CD4-positive, alpha-beta memory T cell (primary cell): Measurements from ENCODE around the gene RTP1. TPM values are rescaled to one million over a fixed set of nuclear protein-coding genes. Genes with fewer than 3 reads are reported as not detected.

Experiments used
- CTCF ChIA-PET: fragments of 350-600 bp; sonication (Branson Sonifier 250); formaldehyde crosslinking; loops from one replicate; lab custom pipeline; 2021; ENCODE audit warnings: inconsistent platforms; ENCODE audit not compliant: partially characterized antibody; lab: Charles Lee
- POLR2A ChIA-PET: fragments of 350-600 bp; sonication (Branson Sonifier 250); formaldehyde crosslinking; loops from one replicate; lab custom pipeline; 2021; ENCODE audit not compliant: partially characterized antibody; lab: Charles Lee
- DNase-seq, 5 donors: peaks; one replicate each; pipeline versions ENCODE4 v3.0.0 to v3.0.0-alpha.2; 2020 to 2022; ENCODE audit warnings: mixed read lengths in 1 of 5
- H3K27ac ChIP-seq: one replicate; pipeline ENCODE4 v1.7.0; 2013; ENCODE audit warnings: low read depth, low read length
- H3K27me3 ChIP-seq: 2 replicates; pipeline ENCODE4 v1.7.0; 2013; ENCODE audit warnings: mild to moderate bottlenecking, low read length, moderate library complexity; ENCODE audit not compliant: insufficient read depth
- H3K36me3 ChIP-seq: 2 replicates; pipeline ENCODE4 v1.7.0; 2013; ENCODE audit warnings: mild to moderate bottlenecking, low read length, moderate library complexity; ENCODE audit not compliant: insufficient read depth
- H3K4me1 ChIP-seq: 2 replicates; pipeline ENCODE4 v1.7.0; 2013; ENCODE audit warnings: mild to moderate bottlenecking, low read length, moderate library complexity; ENCODE audit not compliant: insufficient read depth
- H3K4me3 ChIP-seq, 2 donors: one replicate each; pipeline ENCODE4 v1.7.0; 2013; ENCODE audit warnings: low read length in 2 of 2, mild to moderate bottlenecking in 1 of 2
- H3K9me3 ChIP-seq, 2 donors: one replicate each; pipeline ENCODE4 v1.7.0; 2013; ENCODE audit warnings: low read length in 2 of 2, control low read depth in 1 of 2; ENCODE audit not compliant: control insufficient read depth in 1 of 2
- H3K27ac Mint-ChIP-seq, 7 donors: one replicate each; pipeline ENCODE4 v1.8.0; 2020 to 2021; ENCODE audit warnings: mixed read lengths in 7 of 7, mild to moderate bottlenecking in 6 of 7, inconsistent platforms in 3 of 7, moderate library complexity in 3 of 7
- H3K27me3 Mint-ChIP-seq, 2 donors: one replicate each; pipeline ENCODE4 v1.8.0; 2020 to 2021; ENCODE audit warnings: mixed read lengths in 2 of 2
- H3K36me3 Mint-ChIP-seq, 2 donors: one replicate each; pipeline ENCODE4 v1.8.0; 2020 to 2021; ENCODE audit warnings: mixed read lengths in 2 of 2, inconsistent platforms in 1 of 2, mild to moderate bottlenecking in 1 of 2
- H3K4me1 Mint-ChIP-seq, 4 donors: one replicate each; pipeline ENCODE4 v1.8.0; 2020 to 2021; ENCODE audit warnings: mixed read lengths in 4 of 4, mild to moderate bottlenecking in 1 of 4
- H3K4me3 Mint-ChIP-seq, 8 donors: one replicate each; pipeline ENCODE4 v1.8.0; 2020 to 2021; ENCODE audit warnings: mixed read lengths in 8 of 8, mild to moderate bottlenecking in 7 of 8, moderate library complexity in 6 of 8, inconsistent platforms in 3 of 8
- H3K9me3 Mint-ChIP-seq, 8 donors: one replicate each; pipeline ENCODE4 v1.8.0; 2020 to 2021; ENCODE audit warnings: mixed read lengths in 8 of 8, mild to moderate bottlenecking in 5 of 8, inconsistent platforms in 3 of 8, moderate library complexity in 1 of 8
- intact Hi-C: fragments of 100-400 bp; cut with micrococcal nuclease; formaldehyde crosslinking; loops from one replicate; pipeline ENCODE4 v1.15.1; 2023
- polyA plus RNA-seq, 2 donors: library from polyadenylated mRNA; unstranded; fragments of 300-500 nt; fragmentation: Illumina TruSeq; gene quantifications; one replicate each; pipeline ENCODE4 v1.2.3, GENCODE V29; 2021
- total RNA-seq, 2 experiments: library from RNA; stranded (reverse); gene quantifications; one replicate each; pipeline ENCODE4 v1.2.3, GENCODE V29; 2021

The RTP1 gene
- total and polyA plus RNA-seq, 4 experiments from 2014 or later = not detected

GRCh38 chr3:187183210-187183862 is 13.9 kb upstream of the RTP1 start:
- Histone ChIP-seq H3K4me1 (no peaks in the 10 kb centered on the region), H3K27ac (no peak overlapping the region), H3K36me3 (no peaks in the 10 kb centered on the region), H3K4me3 (no peak overlapping the region), H3K27me3 (no peaks in the 10 kb centered on the region), H3K9me3 (no peaks in the 10 kb centered on the region)
- H3K36me3 Mint-ChIP-seq = no peaks in the 10 kb centered on the region
- H3K27ac Mint-ChIP-seq = no peak overlapping the region
- peaks cover 4 to 14% of the 10 kb centered on the region in 2 donors for H3K27me3 Mint-ChIP-seq
- H3K4me3 Mint-ChIP-seq = no peak overlapping the region
- peaks cover 0 to 5% (median 0%) of the 10 kb centered on the region in 8 donors for H3K9me3 Mint-ChIP-seq
- intact Hi-C loops = no loop called here
- no peak for DNase-seq
- POLR2A ChIA-PET = no interaction called here
- no peaks in the 10 kb centered on the region for H3K4me1 Mint-ChIP-seq
- CTCF ChIA-PET = no interaction called here

GRCh38 chr3:187183903-187184302 is 13.4 kb upstream of the RTP1 start:
- no peaks in the 10 kb centered on the region for H3K27me3 ChIP-seq
- H3K4me3 ChIP-seq = no peak overlapping the region
- no peak for DNase-seq
- intact Hi-C loops = no loop called here
- ChIA-PET CTCF (no interaction called here), POLR2A (no interaction called here)
- no peaks in the 10 kb centered on the region for H3K4me1 ChIP-seq
- Mint-ChIP-seq H3K36me3 (no peaks in the 10 kb centered on the region), H3K27ac (no peak overlapping the region), H3K4me3 (no peak overlapping the region), H3K27me3 (peaks cover 4 to 14% of the 10 kb centered on the region in 2 donors), H3K4me1 (no peaks in the 10 kb centered on the region), H3K9me3 (peaks cover 0 to 5% (median 0%) of the 10 kb centered on the region in 8 donors)
- no peaks in the 10 kb centered on the region for H3K9me3 ChIP-seq
- H3K36me3 ChIP-seq = no peaks in the 10 kb centered on the region
- H3K27ac ChIP-seq = no peak overlapping the region

GRCh38 chr3:187185759-187186158 is 11.5 kb upstream of the RTP1 start:
- CTCF ChIA-PET = interaction anchor here (0.6 kb wide), 1 partner anchor 116 kb away, joined by 3 read pairs; no protein-coding TSS in a partner anchor
- POLR2A ChIA-PET = no interaction called here
- Histone ChIP-seq H3K27me3 (no peaks in the 10 kb centered on the region), H3K4me3 (no peak overlapping the region), H3K36me3 (no peaks in the 10 kb centered on the region), H3K4me1 (no peaks in the 10 kb centered on the region), H3K27ac (no peak overlapping the region), H3K9me3 (no peaks in the 10 kb centered on the region)
- no peaks in the 10 kb centered on the region for H3K36me3 Mint-ChIP-seq
- peaks cover 15% of the 10 kb centered on the region in 2 donors for H3K27me3 Mint-ChIP-seq
- no peak overlapping the region for H3K4me3 Mint-ChIP-seq
- H3K9me3 Mint-ChIP-seq = peaks cover 0 to 7% (median 0%) of the 10 kb centered on the region in 8 donors
- H3K27ac Mint-ChIP-seq = no peak overlapping the region
- intact Hi-C loops = no loop called here
- DNase-seq = no peak
- H3K4me1 Mint-ChIP-seq = no peaks in the 10 kb centered on the region

- ChIA-PET CTCF (interaction anchor here (0.6 kb wide), 1 partner anchor 115 kb away, joined by 3 read pairs; no protein-coding TSS in a partner anchor), POLR2A (no interaction called here)
- Histone ChIP-seq H3K27ac (no peak overlapping the region), H3K27me3 (no peaks in the 10 kb centered on the region), H3K4me3 (no peak overlapping the region), H3K36me3 (no peaks in the 10 kb centered on the region), H3K9me3 (no peaks in the 10 kb centered on the region), H3K4me1 (no peaks in the 10 kb centered on the region)
- Mint-ChIP-seq H3K9me3 (peaks cover 0 to 7% (median 0%) of the 10 kb centered on the region in 8 donors), H3K27ac (no peak overlapping the region), H3K27me3 (peaks cover 17 to 20% of the 10 kb centered on the region in 2 donors), H3K4me1 (no peaks in the 10 kb centered on the region), H3K4me3 (no peak overlapping the region), H3K36me3 (no peaks in the 10 kb centered on the region)
- intact Hi-C loops = no loop called here
- DNase-seq = no peak
Observed at GRCh38 chr3:187186375-187186774, 10.9 kb upstream of the RTP1 start.

- H3K4me3 Mint-ChIP-seq = no peak overlapping the region
- H3K27ac Mint-ChIP-seq = no peak overlapping the region
- Histone ChIP-seq H3K4me1 (no peaks in the 10 kb centered on the region), H3K4me3 (no peak overlapping the region), H3K27me3 (no peaks in the 10 kb centered on the region), H3K36me3 (no peaks in the 10 kb centered on the region), H3K27ac (no peak overlapping the region), H3K9me3 (no peaks in the 10 kb centered on the region)
- POLR2A ChIA-PET = no interaction called here
- intact Hi-C loops = no loop called here
- no peaks in the 10 kb centered on the region for H3K4me1 Mint-ChIP-seq
- no peak for DNase-seq
- CTCF ChIA-PET = no interaction called here
- H3K9me3 Mint-ChIP-seq = peaks cover 0 to 7% (median 0%) of the 10 kb centered on the region in 8 donors
- H3K27me3 Mint-ChIP-seq = peaks cover 17 to 22% of the 10 kb centered on the region in 2 donors
- H3K36me3 Mint-ChIP-seq = no peaks in the 10 kb centered on the region
Observed at GRCh38 chr3:187186801-187187421, 10.4 kb upstream of the RTP1 start.

- Mint-ChIP-seq H3K27me3 (peaks cover 22 to 25% of the 10 kb centered on the region in 2 donors), H3K36me3 (no peaks in the 10 kb centered on the region), H3K9me3 (peaks cover 0 to 7% (median 0%) of the 10 kb centered on the region in 8 donors), H3K27ac (no peak overlapping the region), H3K4me1 (no peaks in the 10 kb centered on the region), H3K4me3 (no peak overlapping the region)
- Histone ChIP-seq H3K27me3 (no peaks in the 10 kb centered on the region), H3K27ac (no peak overlapping the region), H3K9me3 (no peaks in the 10 kb centered on the region), H3K4me1 (no peaks in the 10 kb centered on the region), H3K36me3 (no peaks in the 10 kb centered on the region), H3K4me3 (no peak overlapping the region)
- CTCF ChIA-PET = interaction anchor here (1.0 kb wide), 1 partner anchor 75 kb away, joined by 4 read pairs; no protein-coding TSS in a partner anchor
- intact Hi-C loops = no loop called here
- POLR2A ChIA-PET = no interaction called here
- no peak for DNase-seq
Observed at GRCh38 chr3:187188931-187189330, 8.4 kb upstream of the RTP1 start.

GRCh38 chr3:187191271-187191670 is 6.0 kb upstream of the RTP1 start:
- no peak overlapping the region for H3K27ac ChIP-seq
- POLR2A ChIA-PET = no interaction called here
- DNase-seq = no peak
- Mint-ChIP-seq H3K4me1 (no peaks in the 10 kb centered on the region), H3K4me3 (no peak overlapping the region), H3K9me3 (peaks cover 0 to 7% (median 0%) of the 10 kb centered on the region in 8 donors), H3K36me3 (no peaks in the 10 kb centered on the region), H3K27me3 (peaks cover 23 to 31% of the 10 kb centered on the region in 2 donors), H3K27ac (no peak overlapping the region)
- H3K4me3 ChIP-seq = no peak overlapping the region
- H3K36me3 ChIP-seq = no peaks in the 10 kb centered on the region
- no peaks in the 10 kb centered on the region for H3K9me3 ChIP-seq
- H3K4me1 ChIP-seq = no peaks in the 10 kb centered on the region
- CTCF ChIA-PET = interaction anchor here (0.6 kb wide), 1 partner anchor 29 kb away, joined by 3 read pairs; no protein-coding TSS in a partner anchor
- no peaks in the 10 kb centered on the region for H3K27me3 ChIP-seq
- intact Hi-C loops = no loop called here
